ENCODE measurements around the gene LPP. TPM values are rescaled to one million over a fixed set of nuclear protein-coding genes. Genes with fewer than 3 reads are reported as not detected.

LPP gene
- polyA plus RNA-seq, 2 of the 4 experiments (the other 2 are of a cell fraction), result 11.0 to 30.8 TPM

- WGBS (ENCODE audit: missing lambda C conversion rate), result 80% methylated on average over 4 of the region's 4 CpGs
- no peak overlapping the region for H3K4me3 ChIP-seq
- FAIRE-seq, result no peak
- H3K27ac ChIP-seq, result no peak overlapping the region
- H3K9me3 ChIP-seq, result no peaks in the 10 kb centered on the region
- ChIA-PET CTCF (interaction anchor here (0.6 to 1.1 kb wide), 2 partner anchors 10 to 421 kb away, joined by 3 read pairs; no protein-coding TSS in a partner anchor), POLR2A (no interaction called here)
- no peak overlapping the region for H3K4me2 ChIP-seq
- ATAC-seq, result no peak
- no peak for DNase-seq (ENCODE audit: low read depth in 1 of 2, low spot score in 1 of 2)
- 0 out of 3 replicates have a peak, but pooled peaks cover under 1% of the 10 kb centered on the region for H3K4me1 ChIP-seq
- TF ChIP-seq EHF (CRISPR knock-in tag; IDR thresholded peaks at IDR 0.05), result no peak
Measured at GRCh38 chr3:188520466-188520865, 366.5 kb downstream of the LPP start.

- ATAC-seq (no peak), DNase-seq (ENCODE audit: low read depth in 1 of 2, low spot score in 1 of 2) (no peak), FAIRE-seq (no peak)
- no peak for TF ChIP-seq POLR2A (IDR thresholded peaks at IDR 0.05; ENCODE audit: low read length)
- TF ChIP-seq HEYL (CRISPR knock-in tag; IDR thresholded peaks at IDR 0.05), result no peak
- TF ChIP-seq POLR2AphosphoS2 (conservative IDR thresholded peaks at IDR 0.05; ENCODE audit: low read length), result no peak
- no peak for TF ChIP-seq ATOH8 (CRISPR knock-in tag; IDR thresholded peaks at IDR 0.05; ENCODE audit: low read depth)
- TF ChIP-seq CTCF (IDR thresholded peaks at IDR 0.05), result no peak
- no peak for TF ChIP-seq MAZ (IDR thresholded peaks at IDR 0.05; ENCODE audit: borderline replicate concordance, low read depth, low read length)
- TF ChIP-seq CEBPB (IDR thresholded peaks at IDR 0.05), result no peak
- no peak for TF ChIP-seq JUN (IDR thresholded peaks at IDR 0.05)
- TF ChIP-seq KDM1A (IDR thresholded peaks at IDR 0.05; ENCODE audit: low read depth), result no peak
- no peak for TF ChIP-seq SMC3 (IDR thresholded peaks at IDR 0.05)
- no peak for TF ChIP-seq EHF (CRISPR knock-in tag; IDR thresholded peaks at IDR 0.05)
- no peak for TF ChIP-seq ZFP36 (IDR thresholded peaks at IDR 0.05; ENCODE audit: borderline replicate concordance, partially characterized antibody)
- TF ChIP-seq ZC3H11A (IDR thresholded peaks at IDR 0.05), result no peak
- no peak for TF ChIP-seq ELK1 (IDR thresholded peaks at IDR 0.05; ENCODE audit: low read depth, low read length)
- no peak for TF ChIP-seq MYC (IDR thresholded peaks at IDR 0.05; ENCODE audit: borderline replicate concordance, low read length)
- TF ChIP-seq KDM5A (IDR thresholded peaks at IDR 0.05), result no peak
- no peak for TF ChIP-seq FOSB (CRISPR knock-in tag; IDR thresholded peaks at IDR 0.05)
- no peak for TF ChIP-seq JUNB (IDR thresholded peaks at IDR 0.05)
- ChIA-PET CTCF (no interaction called here), POLR2A (no interaction called here)
- WGBS (ENCODE audit: missing lambda C conversion rate), result 83% methylated on average over 3 of the region's 3 CpGs
- Histone ChIP-seq H3K4me2 (no peak overlapping the region), H3K4me3 (no peak overlapping the region), H3K4me1 (peaks cover 7% of the 10 kb centered on the region; the same call in 2 of the 3 replicates), H3K27ac (no peak overlapping the region), H3K9me3 (no peaks in the 10 kb centered on the region)
Measured at GRCh38 chr3:188522115-188522514, 368.2 kb downstream of the LPP start.

- POLR2A ChIA-PET, result no interaction called here
- Histone ChIP-seq H3K9me3 (no peaks in the 10 kb centered on the region), H3K4me3 (no peak overlapping the region), H3K27ac (no peak overlapping the region), H3K4me2 (no peak overlapping the region), H3K4me1 (peaks cover 13% of the 10 kb centered on the region; the same call in 2 of the 3 replicates)
- CTCF ChIA-PET, result no interaction called here
- ATAC-seq (no peak), FAIRE-seq (no peak), DNase-seq (ENCODE audit: low read depth in 1 of 2, low spot score in 1 of 2) (no peak)
- TF ChIP-seq HOXA7 (CRISPR knock-in tag; IDR thresholded peaks at IDR 0.05), result no peak
- TF ChIP-seq TFCP2L1 (CRISPR knock-in tag; IDR thresholded peaks at IDR 0.05), result no peak
- no peak for TF ChIP-seq HDAC2 (IDR thresholded peaks at IDR 0.05)
- TF ChIP-seq HMGXB4 (CRISPR knock-in tag; IDR thresholded peaks at IDR 0.05; ENCODE audit: borderline replicate concordance), result no peak
- TF ChIP-seq RCOR1 (IDR thresholded peaks at IDR 0.05; ENCODE audit: low read depth, low read length), result no peak
- TF ChIP-seq CTCF (IDR thresholded peaks at IDR 0.05), result no peak
- TF ChIP-seq MAFK (IDR thresholded peaks at IDR 0.05; ENCODE audit: partially characterized antibody), result no peak
- no peak for TF ChIP-seq HOXB13 (CRISPR knock-in tag; IDR thresholded peaks at IDR 0.05; ENCODE audit: low read depth)
- 91% methylated on average over 5 of the region's 5 CpGs for WGBS (ENCODE audit: missing lambda C conversion rate)
Measured at GRCh38 chr3:188523291-188523690, 369.3 kb downstream of the LPP start.
